Testis (tissue), 5 donors: ENCODE measurements around the gene SUSD3. TPM values are rescaled to one million over a fixed set of nuclear protein-coding genes. Genes with fewer than 3 reads are reported as not detected.

Source experiments
- DNase-seq: peaks from one replicate; pipeline ENCODE4 v3.0.0-alpha.2; 2019
- H3K27ac ChIP-seq, 2 donors: fragments of 200-600 bp; sonication (generic); one replicate each; pipeline ENCODE4 v1.5.1; 2019
- H3K27me3 ChIP-seq: fragments of 200-600 bp; sonication (generic); one replicate; pipeline ENCODE4 v1.5.1; 2019
- H3K36me3 ChIP-seq: fragments of 200-600 bp; sonication (generic); one replicate; pipeline ENCODE4 v1.5.1; 2017; ENCODE audit warnings: low read depth; ENCODE audit errors: missing control alignments
- H3K4me1 ChIP-seq: fragments of 200-600 bp; sonication (generic); one replicate; pipeline ENCODE4 v1.5.1; 2019
- H3K4me3 ChIP-seq, 2 donors: fragments of 200-600 bp; sonication (generic); one replicate each; pipeline ENCODE4 v1.5.1; 2017 to 2019
- H3K9me3 ChIP-seq: fragments of 200-600 bp; sonication (generic); one replicate; pipeline ENCODE4 v1.5.1; 2017
- POLR2A ChIP-seq: fragments of 450-650 bp; IDR thresholded peaks from one replicate; pipeline ENCODE4 v1.6.1; 2017; ENCODE audit warnings: antibody characterized with exemption, mild to moderate bottlenecking, moderate library complexity
- WGBS, 2 donors: methylation state at CpG; one replicate each; pipeline ENCODE4 v1.1.5; 2018; 5-methylcytosine and 5-hydroxymethylcytosine counted together
- intact Hi-C: fragments of 100-400 bp; cut with DNase I; formaldehyde crosslinking; loops from one replicate; pipeline ENCODE4 v1.15.1; 2023; ENCODE audit warnings: low total_unique reads
- long read RNA-seq, 2 donors: transcript quantifications; one replicate each; lab custom pipeline, GENCODE V29; 2026
- polyA plus RNA-seq: library from polyadenylated mRNA; stranded (reverse); fragments of 350-450 nt; fragmentation: Illumina TruSeq; extraction: RNeasy Lipid Tissue Mini Kit (QIAGEN cat#74804); gene quantifications from one replicate; pipeline ENCODE4 v1.2.3, GENCODE V29; 2014; ENCODE audit warnings: low read depth, low replicate concordance; ENCODE audit not compliant: insufficient read depth
- total RNA-seq, 2 donors: library from RNA; depleted of rRNA; stranded (reverse); fragments of >200 nt; gene quantifications; one replicate each; pipeline ENCODE4 v1.2.3, GENCODE V29; 2016
- TF ChIP-seq, protein P1 (sequence below), 3 experiments: fragments of 450-650 bp in 2 of 3; fragments of 200-600 bp in 1 of 3; sonication (generic) in 1 of 3; IDR thresholded peaks; one replicate each; pipeline ENCODE4 v1.5.1; 2016 to 2019; ENCODE audit warnings: antibody characterized with exemption in 3 of 3, mild to moderate bottlenecking in 2 of 3, moderate library complexity in 1 of 3

Gene SUSD3
- total RNA-seq (100 to 1,000 TPM; 282 to 537 TPM), polyA plus RNA-seq (172 TPM)
- long read RNA-seq, donor 1, transcript SUSD3-202 (5 exons, 1,195 nt), result major isoform, 40 of 85 reads
- long read RNA-seq, donor 1, transcript SUSD3-205 (4 exons, 1,076 nt), result minor isoform, 11 of 85 reads
- long read RNA-seq, donor 1, partial matches to known transcripts, result 32 of 85 reads
- long read RNA-seq, donor 1, other reads (novel, unspliced or antisense), result 0 of 85 reads
- long read RNA-seq, donor 2, transcript SUSD3-202 (5 exons, 1,195 nt), result major isoform, 42 of 69 reads
- long read RNA-seq, donor 2, partial matches to known transcripts, result 23 of 69 reads
- long read RNA-seq, donor 2, other reads (novel, unspliced or antisense), result 0 of 69 reads

DNA sequence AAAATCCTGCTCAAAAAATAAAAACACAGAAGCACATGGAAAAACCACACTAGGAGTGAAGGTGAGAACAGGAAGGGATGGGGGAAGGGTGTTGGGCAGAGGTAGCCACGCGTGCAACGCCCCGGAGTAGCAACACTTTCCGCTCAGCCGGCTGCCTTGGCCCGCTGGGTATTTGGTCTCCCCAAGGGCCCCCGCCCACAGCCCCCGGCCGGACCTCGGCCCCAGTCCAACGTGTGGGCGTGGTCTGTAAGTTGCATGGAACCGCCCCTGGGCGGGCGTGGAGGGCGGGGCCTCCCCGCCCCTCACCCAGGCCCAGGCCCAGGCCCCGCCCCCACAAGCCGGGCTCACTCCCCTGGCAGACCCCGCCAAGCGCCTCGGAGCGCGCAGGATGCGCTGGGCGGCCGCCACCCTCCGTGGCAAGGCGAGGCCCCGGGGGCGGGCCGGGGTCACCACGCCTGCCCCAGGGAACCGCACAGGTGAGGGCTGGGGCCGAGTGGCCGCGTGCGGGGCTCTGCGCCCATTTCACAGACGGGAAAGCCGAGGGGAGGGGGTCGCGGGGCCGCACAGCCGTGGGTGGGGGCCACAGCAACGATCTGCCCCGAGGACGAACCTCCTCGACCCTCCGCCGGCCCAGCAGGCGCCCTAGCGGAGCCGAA lies at the start of gene SUSD3:
Gene SUSD3 (plus strand): TSS at position 347 of the 656 bp plus-strand sequence. CDS start 42 bp downstream, at position 389.
- intact Hi-C loops, result no loop called here
- Histone ChIP-seq H3K36me3 (no peaks in the 10 kb centered on the region), H3K4me1 (peaks cover 33% of the 10 kb centered on the region), H3K9me3 (no peaks in the 10 kb centered on the region), H3K27ac (peak within 1 kb of the TSS; percentile 54 to 80), H3K4me3 (peak within 1 kb of the TSS; percentile 58 to 81), H3K27me3 (no peaks in the 10 kb centered on the region)
- 1 to 2% methylated on average over 12 to 19 of the region's 55 CpGs for WGBS, 2 donors
- TF ChIP-seq, protein P1, sequence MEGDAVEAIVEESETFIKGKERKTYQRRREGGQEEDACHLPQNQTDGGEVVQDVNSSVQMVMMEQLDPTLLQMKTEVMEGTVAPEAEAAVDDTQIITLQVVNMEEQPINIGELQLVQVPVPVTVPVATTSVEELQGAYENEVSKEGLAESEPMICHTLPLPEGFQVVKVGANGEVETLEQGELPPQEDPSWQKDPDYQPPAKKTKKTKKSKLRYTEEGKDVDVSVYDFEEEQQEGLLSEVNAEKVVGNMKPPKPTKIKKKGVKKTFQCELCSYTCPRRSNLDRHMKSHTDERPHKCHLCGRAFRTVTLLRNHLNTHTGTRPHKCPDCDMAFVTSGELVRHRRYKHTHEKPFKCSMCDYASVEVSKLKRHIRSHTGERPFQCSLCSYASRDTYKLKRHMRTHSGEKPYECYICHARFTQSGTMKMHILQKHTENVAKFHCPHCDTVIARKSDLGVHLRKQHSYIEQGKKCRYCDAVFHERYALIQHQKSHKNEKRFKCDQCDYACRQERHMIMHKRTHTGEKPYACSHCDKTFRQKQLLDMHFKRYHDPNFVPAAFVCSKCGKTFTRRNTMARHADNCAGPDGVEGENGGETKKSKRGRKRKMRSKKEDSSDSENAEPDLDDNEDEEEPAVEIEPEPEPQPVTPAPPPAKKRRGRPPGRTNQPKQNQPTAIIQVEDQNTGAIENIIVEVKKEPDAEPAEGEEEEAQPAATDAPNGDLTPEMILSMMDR (IDR thresholded peaks at IDR 0.05), result no peak
- TF ChIP-seq POLR2A, result no peak
- peak; percentile 93 for DNase-seq

DNA sequence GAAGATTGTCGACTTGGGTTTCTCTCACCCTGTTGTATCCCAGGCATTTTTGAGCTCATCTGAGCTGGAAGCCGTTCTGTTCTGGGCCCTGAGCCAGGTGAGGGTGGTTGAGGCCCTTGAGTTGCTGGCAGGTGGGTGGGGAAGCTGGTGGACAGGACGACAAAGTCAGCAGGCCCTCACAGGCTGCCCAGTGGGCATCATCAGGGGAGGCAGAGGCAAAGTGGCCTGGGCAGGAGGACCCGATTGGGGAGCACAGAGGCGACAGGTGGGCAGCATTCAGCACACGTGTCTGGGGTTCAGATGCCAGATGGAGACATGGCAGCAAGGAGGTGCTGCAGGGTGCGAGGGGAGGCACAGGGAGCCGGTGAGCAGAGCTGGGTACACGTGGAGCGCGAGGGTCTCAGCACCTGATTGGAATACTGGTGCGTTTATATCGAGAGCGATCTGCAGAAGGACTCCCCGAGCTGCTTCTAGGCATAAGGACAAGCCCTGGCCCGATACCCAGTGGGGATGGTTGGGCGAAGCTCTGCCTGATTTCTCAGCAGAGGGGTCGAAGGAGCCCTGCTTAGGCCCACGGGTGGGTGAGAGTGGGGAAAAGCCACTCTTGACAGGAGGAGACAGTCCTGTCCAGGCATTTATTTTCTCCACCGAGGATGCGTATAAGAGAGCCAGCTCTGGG lies 49.0 kb upstream of the SUSD3 start:
- intact Hi-C loops, result loop anchor here (10.0 kb wide), 1 partner anchor 55 kb away; no protein-coding TSS in a partner anchor
- Histone ChIP-seq H3K27me3 (no peaks in the 10 kb centered on the region), H3K9me3 (no peaks in the 10 kb centered on the region), H3K4me1 (peaks cover 17% of the 10 kb centered on the region), H3K36me3 (no peaks in the 10 kb centered on the region), H3K27ac (no peak overlapping the region), H3K4me3 (no peak overlapping the region)
- TF ChIP-seq, protein P1 (IDR thresholded peaks at IDR 0.05), result no peak
- no peak for TF ChIP-seq POLR2A
- 83 to 87% methylated on average over 21 of the region's 21 CpGs for WGBS, 2 donors
- peak; percentile 25 for DNase-seq

DNA sequence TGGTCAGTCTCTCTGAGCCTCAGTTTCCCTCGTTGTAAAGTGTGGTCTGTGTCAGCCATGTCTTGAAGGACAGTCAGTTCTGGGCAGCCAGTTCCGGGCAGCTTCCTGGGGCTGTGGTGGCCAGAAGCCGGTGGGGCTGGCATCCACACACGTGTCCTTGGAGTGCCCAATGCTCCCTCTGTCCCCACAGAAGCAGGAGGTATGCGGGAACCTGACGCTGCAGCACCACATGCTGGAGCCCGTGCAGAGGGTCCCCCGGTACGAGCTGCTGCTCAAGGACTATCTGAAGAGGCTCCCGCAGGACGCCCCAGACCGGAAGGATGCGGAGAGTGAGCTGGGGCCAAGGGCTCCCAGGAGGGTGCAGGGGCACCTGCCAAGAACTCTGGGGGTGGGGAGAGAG lies 48.4 kb upstream of the SUSD3 start:
- TF ChIP-seq POLR2A, result no peak
- TF ChIP-seq, protein P1 (IDR thresholded peaks at IDR 0.05), result no peak
- no peaks in the 10 kb centered on the region for H3K27me3 ChIP-seq
- H3K9me3 ChIP-seq, result no peaks in the 10 kb centered on the region
- intact Hi-C loops, result no loop called here
- peak; percentile 12 for DNase-seq
- no peak overlapping the region for H3K4me3 ChIP-seq
- no peaks in the 10 kb centered on the region for H3K36me3 ChIP-seq
- H3K27ac ChIP-seq, result no peak overlapping the region
- 52 to 64% methylated on average over 13 of the region's 13 CpGs for WGBS, 2 donors
- peaks cover 15% of the 10 kb centered on the region for H3K4me1 ChIP-seq

DNA sequence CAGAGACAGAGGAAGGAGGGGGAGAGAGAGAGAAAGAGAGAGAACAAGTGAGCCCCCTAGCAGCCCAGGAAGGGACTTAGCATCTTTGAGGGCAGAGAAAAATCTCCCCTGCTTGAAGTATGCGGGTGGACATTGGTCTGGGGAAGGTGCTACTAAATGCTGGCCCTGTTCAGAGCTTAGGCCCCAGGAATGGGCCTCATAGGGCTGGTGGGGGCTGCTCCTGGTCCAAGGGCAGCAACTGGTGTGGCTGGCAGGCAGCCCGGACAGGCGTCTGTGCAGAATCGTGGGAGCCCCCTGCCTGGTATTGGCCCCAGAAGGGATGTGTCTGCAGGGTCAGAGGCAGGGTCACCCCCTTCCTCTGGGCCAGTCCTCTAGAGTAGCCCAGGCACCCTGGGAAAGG lies 47.8 kb upstream of the SUSD3 start:
- Histone ChIP-seq H3K27me3 (no peaks in the 10 kb centered on the region), H3K4me3 (no peak overlapping the region), H3K27ac (no peak overlapping the region), H3K4me1 (peaks cover 15% of the 10 kb centered on the region), H3K9me3 (no peaks in the 10 kb centered on the region), H3K36me3 (no peaks in the 10 kb centered on the region)
- TF ChIP-seq, protein P1 (IDR thresholded peaks at IDR 0.05), result no peak
- no peak for TF ChIP-seq POLR2A
- 57 to 69% methylated on average over 1 to 4 of the region's 4 CpGs for WGBS, 2 donors
- intact Hi-C loops, result no loop called here
- DNase-seq, result peak; percentile 34
